Smooth muscle cell (in vitro differentiated cells): ENCODE results near the gene DYSF. TPM values are rescaled to one million over a fixed set of nuclear protein-coding genes. Genes with fewer than 3 reads are reported as not detected.

Experiments used
- DNase-seq: peaks from one replicate; lab custom pipeline; 2025; ENCODE audit not compliant: unreplicated experiment; lab: John Stamatoyannopoulos, UW
- H2AFZ ChIP-seq: fragments of 200-600 bp; sonication (generic); 2 replicates; pipeline ENCODE4 v1.6.0; 2016; ENCODE audit warnings: antibody characterized with exemption, low read depth, mild to moderate bottlenecking
- H3F3A ChIP-seq: fragments of 200-600 bp; sonication (generic); 2 replicates; pipeline ENCODE4 v1.6.0; 2017; ENCODE audit warnings: antibody characterized with exemption, low read depth
- H3K27ac ChIP-seq: fragments of 200-600 bp; sonication (generic); 2 replicates; pipeline ENCODE4 v1.5.1; 2016; ENCODE audit warnings: low read depth, mild to moderate bottlenecking
- H3K27me3 ChIP-seq: fragments of 200-600 bp; sonication (generic); 2 replicates; pipeline ENCODE4 v1.6.1; 2016; ENCODE audit warnings: low read depth, mild to moderate bottlenecking
- H3K36me3 ChIP-seq: fragments of 200-600 bp; sonication (generic); 2 replicates; pipeline ENCODE4 v1.5.1; 2016; ENCODE audit warnings: low read depth
- H3K4me1 ChIP-seq: fragments of 200-600 bp; sonication (generic); 2 replicates; pipeline ENCODE4 v1.5.1; 2016; ENCODE audit warnings: low read depth
- H3K4me2 ChIP-seq: fragments of 200-600 bp; sonication (generic); 2 replicates; pipeline ENCODE4 v1.6.0; 2016; ENCODE audit warnings: mild to moderate bottlenecking
- H3K4me3 ChIP-seq: fragments of 200-600 bp; sonication (generic); 2 replicates; pipeline ENCODE4 v1.5.1; 2016; ENCODE audit warnings: mild to moderate bottlenecking
- H3K79me2 ChIP-seq: fragments of 200-600 bp; sonication (generic); 2 replicates; pipeline ENCODE4 v1.6.0; 2016; ENCODE audit warnings: low read depth, mild to moderate bottlenecking
- H3K9ac ChIP-seq: fragments of 200-600 bp; sonication (generic); 2 replicates; pipeline ENCODE4 v1.6.0; 2016; ENCODE audit warnings: low read depth
- H3K9me3 ChIP-seq: fragments of 200-600 bp; sonication (generic); replicated peaks from 2 replicates; pipeline ENCODE4 v1.5.1; 2016; ENCODE audit warnings: low read depth
- H4K20me1 ChIP-seq: fragments of 200-600 bp; sonication (generic); 2 replicates; pipeline ENCODE4 v1.6.0; 2016; ENCODE audit warnings: low read depth
- CTCF ChIP-seq: fragments of 200-600 bp; sonication (generic); IDR thresholded peaks from 2 replicates; pipeline ENCODE4 v1.5.1; 2017; ENCODE audit warnings: borderline replicate concordance, mild to moderate bottlenecking, antibody characterized with exemption; ENCODE audit not compliant: insufficient read depth, poor library complexity, severe bottlenecking
- WGBS: methylation state at CpG from one replicate; pipeline ENCODE4 v1.1.7; 2016; ENCODE audit warnings: low lambda C conversion rate; 5-methylcytosine and 5-hydroxymethylcytosine counted together
- polyA plus RNA-seq: library from polyadenylated mRNA; unstranded; fragments of >200 nt; fragmentation: Nextera tagmentation; extraction: Ambion mirVana; gene quantifications from 2 replicates; pipeline ENCODE4 v1.2.1, GENCODE V29; 2016
- total RNA-seq: library from RNA; depleted of rRNA; stranded (reverse); fragments of >200 nt; gene quantifications from 2 replicates; pipeline ENCODE4 v1.2.3, GENCODE V29; 2014

Gene DYSF
- total and polyA plus RNA-seq, 2 experiments from 2014 or later = 0.64 to 1.6 TPM

DNA sequence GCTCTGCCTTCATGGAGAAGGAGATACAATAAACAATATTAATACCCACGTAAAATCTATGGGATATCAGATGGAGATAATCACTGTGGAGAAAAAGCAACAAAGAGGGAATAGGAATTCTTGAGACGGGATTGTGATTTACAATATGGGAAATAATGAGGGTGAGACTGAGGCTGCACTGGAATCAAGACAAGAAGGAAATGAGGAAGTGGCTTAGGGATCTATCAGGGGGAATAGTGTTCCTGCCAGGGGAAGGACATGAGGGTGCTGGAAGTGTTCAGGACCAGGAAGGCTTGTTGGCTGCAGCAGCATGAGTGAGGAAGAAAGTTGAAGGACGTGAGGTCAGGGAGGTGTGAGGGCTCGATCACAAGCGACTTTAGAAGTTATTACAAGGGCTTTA, 182.4 kb downstream of the DYSF start:
- no peak for DNase-seq
- Histone ChIP-seq H3K27me3 (no peaks in the 10 kb centered on the region), H2AFZ (no peak overlapping the region), H3K79me2 (no peaks in the 10 kb centered on the region), H3K36me3 (no peaks in the 10 kb centered on the region), H3K4me1 (no peaks in the 10 kb centered on the region), H3K9ac (no peak overlapping the region), H3K9me3 (no peaks in the 10 kb centered on the region), H3K4me3 (no peak overlapping the region), H3K27ac (no peak overlapping the region), H3F3A (no peaks in the 10 kb centered on the region), H3K4me2 (no peak overlapping the region), H4K20me1 (no peaks in the 10 kb centered on the region)
- no peak for TF ChIP-seq CTCF
- WGBS = 81% methylated on average over 5 of the region's 5 CpGs

DNA sequence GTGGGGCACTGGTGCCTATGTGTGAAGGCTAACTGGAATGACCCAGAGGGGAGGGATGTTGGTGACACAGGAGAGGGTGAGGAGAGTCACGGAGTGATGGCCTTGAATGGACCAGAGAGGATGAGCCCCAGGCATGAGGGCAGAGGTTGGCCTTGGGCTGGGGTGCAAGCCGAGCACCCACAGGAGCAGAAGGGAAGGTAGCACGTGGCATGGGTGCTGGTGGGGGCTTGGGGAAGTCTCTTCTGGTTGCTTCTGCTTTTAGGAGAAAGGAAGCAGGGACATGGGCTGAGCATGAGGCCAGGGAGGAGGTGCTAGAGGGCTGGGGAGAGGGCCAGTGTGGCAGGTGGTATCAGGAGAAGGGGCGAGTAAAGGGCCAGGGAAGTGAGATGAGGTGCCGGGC, 183.8 kb downstream of the DYSF start:
- Histone ChIP-seq H3K4me2 (no peak overlapping the region), H3K79me2 (no peaks in the 10 kb centered on the region), H3F3A (no peaks in the 10 kb centered on the region), H4K20me1 (no peaks in the 10 kb centered on the region), H3K9me3 (no peaks in the 10 kb centered on the region), H3K9ac (no peak overlapping the region), H3K27ac (no peak overlapping the region), H3K4me1 (no peaks in the 10 kb centered on the region), H2AFZ (no peak overlapping the region), H3K27me3 (no peaks in the 10 kb centered on the region), H3K4me3 (no peak overlapping the region), H3K36me3 (no peaks in the 10 kb centered on the region)
- DNase-seq = no peak
- TF ChIP-seq CTCF = no peak
- WGBS = 91% methylated on average over 5 of the region's 5 CpGs

GRCh38 chr2:71637736-71638135, 184.4 kb downstream of the DYSF start:
- Histone ChIP-seq H3K9ac (no peak overlapping the region), H3K27ac (no peak overlapping the region), H3K4me1 (no peaks in the 10 kb centered on the region), H3K4me2 (no peak overlapping the region), H2AFZ (no peak overlapping the region), H3K27me3 (no peaks in the 10 kb centered on the region), H3K4me3 (no peak overlapping the region), H4K20me1 (no peaks in the 10 kb centered on the region), H3F3A (no peaks in the 10 kb centered on the region), H3K79me2 (no peaks in the 10 kb centered on the region), H3K36me3 (no peaks in the 10 kb centered on the region), H3K9me3 (no peaks in the 10 kb centered on the region)
- no peak for DNase-seq
- TF ChIP-seq CTCF = no peak
- 82% methylated on average over 4 of the region's 4 CpGs for WGBS

DNA sequence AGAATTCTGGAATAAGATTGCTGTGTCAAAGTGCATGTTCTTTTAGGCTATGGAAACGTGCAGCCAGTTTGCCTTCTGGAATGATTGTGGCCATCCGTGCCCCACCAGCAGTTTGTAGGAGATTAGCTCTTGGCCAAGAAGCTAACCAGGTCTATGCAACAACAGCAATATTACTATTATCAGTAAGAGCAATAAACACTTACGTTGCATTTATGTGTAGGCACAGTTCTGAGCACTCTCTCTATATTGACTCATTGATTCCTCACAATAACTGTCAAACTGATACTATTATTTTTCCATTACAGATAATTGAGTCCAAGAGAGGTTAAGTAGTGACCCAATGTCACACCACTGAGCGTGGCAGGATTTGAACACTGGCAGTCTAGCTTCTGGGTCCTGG, 186.4 kb downstream of the DYSF start:
- no peaks in the 10 kb centered on the region for H3F3A ChIP-seq
- WGBS = 81% methylated on average over 4 of the region's 4 CpGs

More for the DNA sequence above, 186.4 kb downstream of the DYSF start:
- Histone ChIP-seq H3K4me2 (no peak overlapping the region), H3K27ac (no peak overlapping the region), H3K27me3 (no peaks in the 10 kb centered on the region), H3K79me2 (no peaks in the 10 kb centered on the region), H3K4me3 (no peak overlapping the region), H3K9ac (no peak overlapping the region), H2AFZ (no peak overlapping the region), H4K20me1 (no peaks in the 10 kb centered on the region), H3K4me1 (no peaks in the 10 kb centered on the region), H3K36me3 (no peaks in the 10 kb centered on the region), H3K9me3 (no peaks in the 10 kb centered on the region)
- DNase-seq = no peak
- no peak for TF ChIP-seq CTCF
